PFSK-1 (cell line): Measurements from ENCODE around the gene NCOR1.

Experiments used
- POLR2AphosphoS5 ChIP-seq: IDR thresholded peaks from 2 replicates; pipeline ENCODE4 v1.6.1; 2012; ENCODE audit warnings: low read depth, mild to moderate bottlenecking, control low read depth, low read length, moderate library complexity
- REST ChIP-seq, 2 experiments: IDR thresholded peaks; 2 replicates each; pipeline versions ENCODE4 v1.6.1 to v1.8.0; 2011 to 2012; ENCODE audit warnings: low read depth in 2 of 2, low read length in 2 of 2, control low read depth in 1 of 2, inconsistent platforms in 1 of 2, mild to moderate bottlenecking in 1 of 2, moderate library complexity in 1 of 2; ENCODE audit not compliant: insufficient read depth in 1 of 2
- TAF1 ChIP-seq: IDR thresholded peaks from 2 replicates; pipeline ENCODE4 v1.6.1; 2012; ENCODE audit warnings: low read length, control low read depth, borderline replicate concordance; ENCODE audit not compliant: insufficient read depth

GRCh38 chr17:16019347-16019746 is 196.0 kb downstream of the NCOR1 start:
- no peak for TF ChIP-seq POLR2AphosphoS5
- TF ChIP-seq TAF1 = no peak
- TF ChIP-seq REST (IDR thresholded peaks at IDR 0.05; ENCODE audit: insufficient read depth in 1 of 2, low read depth in 2 of 2, low read length in 2 of 2) = no peak
